ENCODE results near the gene RNF138.

GRCh38 chr18:32072321-32072720 is 19.4 kb upstream of the RNF138 start:
- peak in 3 of 4 experiments; percentile 13 to 26 (median 16) for TF ChIP-seq CTCF (IDR thresholded peaks at IDR 0.05)
- TF ChIP-seq POLR2A (IDR thresholded peaks at IDR 0.05): no peak

Measured in uterus (tissue), 2 donors.